ENCODE results near the gene CIAO3. TPM values are rescaled to one million over a fixed set of nuclear protein-coding genes. Genes with fewer than 3 reads are reported as not detected.

Gene CIAO3
- total RNA-seq, 4 donors from 2014 or later, result 19.4 to 33.3 (median 30.2) TPM

- WGBS, result no CpG with 5 or more reads among the region's 7 CpGs
- no peak for TF ChIP-seq EP300 (IDR thresholded peaks at IDR 0.05)
- TF ChIP-seq POLR2AphosphoS5 (IDR thresholded peaks at IDR 0.05), result no peak
- no peak for TF ChIP-seq POLR2A (IDR thresholded peaks at IDR 0.05; ENCODE audit: low read depth)
- TF ChIP-seq, protein P1, sequence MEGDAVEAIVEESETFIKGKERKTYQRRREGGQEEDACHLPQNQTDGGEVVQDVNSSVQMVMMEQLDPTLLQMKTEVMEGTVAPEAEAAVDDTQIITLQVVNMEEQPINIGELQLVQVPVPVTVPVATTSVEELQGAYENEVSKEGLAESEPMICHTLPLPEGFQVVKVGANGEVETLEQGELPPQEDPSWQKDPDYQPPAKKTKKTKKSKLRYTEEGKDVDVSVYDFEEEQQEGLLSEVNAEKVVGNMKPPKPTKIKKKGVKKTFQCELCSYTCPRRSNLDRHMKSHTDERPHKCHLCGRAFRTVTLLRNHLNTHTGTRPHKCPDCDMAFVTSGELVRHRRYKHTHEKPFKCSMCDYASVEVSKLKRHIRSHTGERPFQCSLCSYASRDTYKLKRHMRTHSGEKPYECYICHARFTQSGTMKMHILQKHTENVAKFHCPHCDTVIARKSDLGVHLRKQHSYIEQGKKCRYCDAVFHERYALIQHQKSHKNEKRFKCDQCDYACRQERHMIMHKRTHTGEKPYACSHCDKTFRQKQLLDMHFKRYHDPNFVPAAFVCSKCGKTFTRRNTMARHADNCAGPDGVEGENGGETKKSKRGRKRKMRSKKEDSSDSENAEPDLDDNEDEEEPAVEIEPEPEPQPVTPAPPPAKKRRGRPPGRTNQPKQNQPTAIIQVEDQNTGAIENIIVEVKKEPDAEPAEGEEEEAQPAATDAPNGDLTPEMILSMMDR (IDR thresholded peaks at IDR 0.05), result no peak
- Histone ChIP-seq H3K27me3 (peaks cover 0 to 53% (median 24%) of the 10 kb centered on the region in 4 donors), H3K36me3 (peaks cover 0 to 10% (median 3%) of the 10 kb centered on the region in 4 donors), H3K9me3 (no peaks in the 10 kb centered on the region), H3K27ac (replicated peaks in 1 of 4) (no peak overlapping the region), H3K4me1 (peaks cover 39 to 58% (median 52%) of the 10 kb centered on the region in 4 donors), H3K4me3 (no peak overlapping the region)
- DNase-seq (ENCODE audit: extremely low spot score), result no peak
- intact Hi-C loops (cut with DNase I), result no loop called here
These were observed 15.8 kb downstream of the CIAO3 start for GRCh38 chr16:725041-725376.

DNA sequence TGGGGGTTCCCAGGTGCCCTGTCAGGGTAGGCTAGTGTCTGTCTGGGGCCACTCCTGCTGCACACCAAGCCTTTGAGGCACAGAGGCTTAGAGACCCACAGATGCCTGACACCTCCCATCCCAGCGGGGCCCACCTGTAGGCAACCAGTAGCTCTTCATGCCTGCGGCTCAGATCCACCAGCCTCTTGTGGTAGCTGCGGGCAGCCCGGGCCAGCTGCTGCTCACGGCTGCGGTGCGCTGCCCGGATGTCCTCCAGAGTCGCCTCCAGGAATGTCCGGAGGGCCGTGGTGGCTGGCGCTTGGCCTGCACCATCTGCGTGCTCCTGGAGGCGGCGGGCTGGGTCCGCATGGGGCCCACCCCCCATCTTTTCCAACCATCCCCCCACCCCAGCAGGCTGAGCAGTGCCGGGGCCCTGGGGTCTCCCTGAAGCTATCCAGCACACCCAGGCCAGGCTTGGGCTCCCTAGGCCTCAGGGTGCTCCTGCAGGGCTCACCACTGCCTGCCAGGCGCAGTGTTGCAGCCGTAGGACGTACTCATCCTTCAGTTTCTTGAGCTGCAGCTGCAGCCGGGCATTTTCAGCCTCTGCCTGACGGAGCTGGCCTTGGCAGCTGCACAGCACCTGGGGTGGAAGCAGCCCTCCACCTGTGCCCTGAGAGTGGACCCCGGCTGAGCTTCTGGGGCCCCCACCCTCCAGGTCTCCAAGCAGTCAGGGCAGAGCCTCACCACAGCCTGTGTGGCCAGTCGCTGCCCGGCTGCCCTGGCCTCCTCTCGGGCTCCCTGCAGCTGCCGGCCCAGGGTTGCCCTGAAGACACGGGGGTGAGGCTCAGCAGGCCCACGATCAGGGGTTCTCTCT lies 16.4 kb downstream of the CIAO3 start:
- Histone ChIP-seq H3K27ac (replicated peaks in 1 of 4) (no peak overlapping the region), H3K9me3 (no peaks in the 10 kb centered on the region), H3K4me1 (peaks cover 45 to 64% (median 58%) of the 10 kb centered on the region in 4 donors), H3K27me3 (peaks cover 0 to 53% (median 24%) of the 10 kb centered on the region in 4 donors), H3K36me3 (peaks cover 0 to 6% (median 2%) of the 10 kb centered on the region in 4 donors), H3K4me3 (no peak overlapping the region)
- TF ChIP-seq POLR2A (IDR thresholded peaks at IDR 0.05; ENCODE audit: low read depth) (no peak), EP300 (IDR thresholded peaks at IDR 0.05) (no peak), POLR2AphosphoS5 (IDR thresholded peaks at IDR 0.05) (no peak)
- TF ChIP-seq, protein P1 (IDR thresholded peaks at IDR 0.05), result no peak
- WGBS, result no CpG with 5 or more reads among the region's 29 CpGs
- DNase-seq (ENCODE audit: extremely low spot score), result no peak
- intact Hi-C loops (cut with DNase I), result no loop called here

GRCh38 chr16:723695-724094 lies 17.1 kb downstream of the CIAO3 start:
- Histone ChIP-seq H3K9me3 (no peaks in the 10 kb centered on the region), H3K4me1 (peaks cover 47 to 64% (median 58%) of the 10 kb centered on the region in 4 donors), H3K36me3 (peaks cover 0 to 6% (median 2%) of the 10 kb centered on the region in 4 donors), H3K4me3 (no peak overlapping the region), H3K27me3 (peaks cover 0 to 47% (median 24%) of the 10 kb centered on the region in 4 donors), H3K27ac (replicated peaks in 1 of 4) (no peak overlapping the region)
- 84% methylated on average over 9 of the region's 9 CpGs for WGBS
- intact Hi-C loops (cut with DNase I), result no loop called here
- DNase-seq (ENCODE audit: extremely low spot score), result no peak
- TF ChIP-seq, protein P1 (IDR thresholded peaks at IDR 0.05), result no peak
- no peak for TF ChIP-seq EP300 (IDR thresholded peaks at IDR 0.05)
- TF ChIP-seq POLR2AphosphoS5 (IDR thresholded peaks at IDR 0.05), result no peak

GRCh38 chr16:722835-723633 lies 17.8 kb downstream of the CIAO3 start:
- WGBS, result 85% methylated on average over 23 of the region's 24 CpGs
- H3K27ac ChIP-seq (replicated peaks in 1 of 4), result no peak overlapping the region
- H3K4me1 ChIP-seq, result peaks cover 41 to 62% (median 54%) of the 10 kb centered on the region in 4 donors
- DNase-seq (ENCODE audit: extremely low spot score), result no peak
- no peaks in the 10 kb centered on the region for H3K9me3 ChIP-seq
- no peak for TF ChIP-seq POLR2A (IDR thresholded peaks at IDR 0.05; ENCODE audit: low read depth)
- no peak for TF ChIP-seq EP300 (IDR thresholded peaks at IDR 0.05)
- TF ChIP-seq POLR2AphosphoS5 (IDR thresholded peaks at IDR 0.05), result no peak
- TF ChIP-seq, protein P1 (IDR thresholded peaks at IDR 0.05), result no peak
- intact Hi-C loops (cut with DNase I), result no loop called here
- peaks cover 0 to 40% (median 21%) of the 10 kb centered on the region in 4 donors for H3K27me3 ChIP-seq
- no peak overlapping the region for H3K4me3 ChIP-seq
- peaks cover 0 to 6% (median 2%) of the 10 kb centered on the region in 4 donors for H3K36me3 ChIP-seq

Data from esophagus muscularis mucosa (tissue), 4 donors.